Activated T-cell treated with anti-CD3 and anti-CD28 coated beads, Interleukin-2, amount 50 U/mL, for 1 hour (primary cell): ENCODE results near the gene SNX2.

Source experiments
- DNase-seq: peaks from one replicate; pipeline ENCODE4 v3.0.0-alpha.2; 2020

The SNX2 gene

GRCh38 chr5:122773619-122774018 is 1.3 kb upstream of the SNX2 start:
- DNase-seq: no peak

GRCh38 chr5:122774519-122774860 is 390 bp upstream of the SNX2 start:
- no peak for DNase-seq

GRCh38 chr5:122775550-122776542 is 966 bp downstream of the SNX2 start:
- no peak for DNase-seq

GRCh38 chr5:122778157-122778556 is 3.3 kb downstream of the SNX2 start:
- DNase-seq: no peak

- DNase-seq: no peak
Measured at GRCh38 chr5:122779451-122779850, 4.6 kb downstream of the SNX2 start.

GRCh38 chr5:122780296-122780695 is 5.4 kb downstream of the SNX2 start:
- DNase-seq: no peak

- no peak for DNase-seq
Measured at GRCh38 chr5:122781465-122781864, 6.6 kb downstream of the SNX2 start.

- no peak for DNase-seq
Measured at GRCh38 chr5:122785294-122785693, 10.4 kb downstream of the SNX2 start.

- DNase-seq: no peak
Measured at GRCh38 chr5:122788371-122788770, 13.5 kb downstream of the SNX2 start.

GRCh38 chr5:122788996-122789395 is 14.1 kb downstream of the SNX2 start:
- no peak for DNase-seq

GRCh38 chr5:122789461-122790171 is 14.7 kb downstream of the SNX2 start:
- DNase-seq: no peak

- no peak for DNase-seq
Measured at GRCh38 chr5:122790354-122791103, 15.6 kb downstream of the SNX2 start.

- DNase-seq: no peak
Measured at GRCh38 chr5:122805481-122805880, 30.6 kb downstream of the SNX2 start.

GRCh38 chr5:122810405-122810804 is 35.5 kb downstream of the SNX2 start:
- DNase-seq: no peak

GRCh38 chr5:122815218-122815767 is 40.4 kb downstream of the SNX2 start:
- no peak for DNase-seq

- DNase-seq: no peak
Measured at GRCh38 chr5:122816756-122817155, 41.9 kb downstream of the SNX2 start.

GRCh38 chr5:122831984-122832383 is 57.1 kb downstream of the SNX2 start:
- DNase-seq: no peak

GRCh38 chr5:122835681-122836080 is 60.8 kb downstream of the SNX2 start:
- no peak for DNase-seq

GRCh38 chr5:122836947-122837346 is 62.1 kb downstream of the SNX2 start:
- no peak for DNase-seq

GRCh38 chr5:122839731-122840130 is 64.9 kb downstream of the SNX2 start:
- DNase-seq: no peak

- no peak for DNase-seq
Measured at GRCh38 chr5:122842016-122842580, 67.2 kb downstream of the SNX2 start.

GRCh38 chr5:122844136-122844909 is 69.4 kb downstream of the SNX2 start:
- no peak for DNase-seq
